Loucy (cell line): ENCODE measurements around the gene TBC1D30.

Experiments
- H2AFZ ChIP-seq: fragments of 200-600 bp; sonication (generic); 2 replicates; pipeline ENCODE4 v1.6.0; 2016; ENCODE audit warnings: antibody characterized with exemption, mild to moderate bottlenecking, low read length, moderate library complexity
- H3F3A ChIP-seq: fragments of 200-600 bp; 2 replicates; pipeline ENCODE4 v1.6.0; 2016; ENCODE audit warnings: antibody characterized with exemption, low read depth, mild to moderate bottlenecking
- H3K27me3 ChIP-seq: fragments of 200-600 bp; sonication (generic); 2 replicates; pipeline ENCODE4 v1.6.1; 2014; ENCODE audit warnings: low read length, mild to moderate bottlenecking; ENCODE audit not compliant: insufficient read depth, poor library complexity, severe bottlenecking
- H3K36me3 ChIP-seq: fragments of 200-600 bp; sonication (generic); 2 replicates; pipeline ENCODE4 v1.6.1; 2016; ENCODE audit warnings: low read length; ENCODE audit not compliant: insufficient read depth
- H3K4me1 ChIP-seq: fragments of 200-600 bp; sonication (generic); 2 replicates; pipeline ENCODE4 v1.5.1; 2014; ENCODE audit warnings: low read length, mild to moderate bottlenecking; ENCODE audit not compliant: insufficient read depth, poor library complexity, severe bottlenecking
- H3K4me2 ChIP-seq: fragments of 200-600 bp; sonication (generic); 2 replicates; pipeline ENCODE4 v1.6.0; 2014; ENCODE audit warnings: antibody characterized with exemption, low read length, low read depth, mild to moderate bottlenecking; ENCODE audit not compliant: poor library complexity, severe bottlenecking
- H3K4me3 ChIP-seq: fragments of 200-600 bp; sonication (generic); 2 replicates; pipeline ENCODE4 v1.5.1; 2014; ENCODE audit warnings: low read length, mild to moderate bottlenecking, mixed read lengths; ENCODE audit not compliant: poor library complexity, severe bottlenecking
- H3K79me2 ChIP-seq: fragments of 200-600 bp; sonication (generic); 2 replicates; pipeline ENCODE4 v1.6.1; 2014; ENCODE audit warnings: low read length; ENCODE audit not compliant: insufficient read depth
- H3K9ac ChIP-seq: fragments of 200-600 bp; sonication (generic); 2 replicates; pipeline ENCODE4 v1.6.0; 2014; ENCODE audit warnings: mild to moderate bottlenecking, low read depth, low read length, moderate library complexity; ENCODE audit not compliant: poor library complexity, severe bottlenecking
- H3K9me2 ChIP-seq: fragments of 200-600 bp; sonication (generic); replicated peaks from 2 replicates; pipeline ENCODE4 v1.6.1; 2016; ENCODE audit warnings: low read depth, low read length, mixed read lengths
- H3K9me3 ChIP-seq: fragments of 200-600 bp; sonication (generic); 2 replicates; pipeline ENCODE4 v1.6.1; 2014; ENCODE audit warnings: mild to moderate bottlenecking, antibody characterized with exemption, low read length, low read depth; ENCODE audit not compliant: insufficient read depth
- H4K20me1 ChIP-seq: fragments of 200-600 bp; sonication (generic); 2 replicates; pipeline ENCODE4 v1.6.0; 2014; ENCODE audit warnings: antibody characterized with exemption, low read length, mild to moderate bottlenecking; ENCODE audit not compliant: insufficient read depth, poor library complexity, severe bottlenecking
- CTCF ChIP-seq: fragments of 200-600 bp; sonication (generic); conservative IDR thresholded peaks from 2 replicates; pipeline ENCODE4 v1.5.1; 2014; ENCODE audit warnings: mild to moderate bottlenecking, antibody characterized with exemption, low read length
- EZH2phosphoT487 ChIP-seq: fragments of 200-600 bp; IDR thresholded peaks from 2 replicates; pipeline ENCODE4 v1.6.1; 2018; ENCODE audit warnings: antibody characterized with exemption, mild to moderate bottlenecking, moderate library complexity, borderline replicate concordance

Gene TBC1D30

GRCh38 chr12:64860446-64860998 is 36.1 kb downstream of the TBC1D30 start:
- TF ChIP-seq EZH2phosphoT487 (no peak), CTCF (no peak)
- Histone ChIP-seq H3K9me2 (no peaks in the 10 kb centered on the region), H3F3A (no peaks in the 10 kb centered on the region), H3K36me3 (no peaks in the 10 kb centered on the region), H3K9ac (no peak overlapping the region), H3K27me3 (no peaks in the 10 kb centered on the region), H3K4me1 (no peaks in the 10 kb centered on the region), H4K20me1 (no peaks in the 10 kb centered on the region), H3K4me2 (no peak overlapping the region), H2AFZ (no peak overlapping the region), H3K9me3 (no peaks in the 10 kb centered on the region), H3K4me3 (no peak overlapping the region), H3K79me2 (no peaks in the 10 kb centered on the region)

- Histone ChIP-seq H3K4me1 (no peaks in the 10 kb centered on the region), H3K9me3 (no peaks in the 10 kb centered on the region), H3K4me2 (no peak overlapping the region), H4K20me1 (no peaks in the 10 kb centered on the region), H3K9ac (no peak overlapping the region), H2AFZ (no peak overlapping the region), H3K36me3 (no peaks in the 10 kb centered on the region), H3K9me2 (no peaks in the 10 kb centered on the region), H3K27me3 (no peaks in the 10 kb centered on the region), H3F3A (no peaks in the 10 kb centered on the region), H3K4me3 (no peak overlapping the region), H3K79me2 (no peaks in the 10 kb centered on the region)
- TF ChIP-seq CTCF (no peak), EZH2phosphoT487 (no peak)
These were observed 39.9 kb downstream of the TBC1D30 start for GRCh38 chr12:64864319-64864718.

- Histone ChIP-seq H3K4me2 (no peak overlapping the region), H3K27me3 (no peaks in the 10 kb centered on the region)
These were observed 50.7 kb downstream of the TBC1D30 start for GRCh38 chr12:64875186-64875585.

More at GRCh38 chr12:64875186-64875585, 50.7 kb downstream of the TBC1D30 start:
- TF ChIP-seq EZH2phosphoT487: no peak
- no peak for TF ChIP-seq CTCF
- Histone ChIP-seq H3K4me1 (no peaks in the 10 kb centered on the region), H3K9ac (no peak overlapping the region), H3K9me3 (no peaks in the 10 kb centered on the region), H2AFZ (no peak overlapping the region), H4K20me1 (no peaks in the 10 kb centered on the region), H3K36me3 (no peaks in the 10 kb centered on the region), H3K9me2 (no peaks in the 10 kb centered on the region), H3K79me2 (no peaks in the 10 kb centered on the region), H3K4me3 (no peak overlapping the region), H3F3A (no peaks in the 10 kb centered on the region)
